A549 (cell line): ENCODE results near the gene ANKHD1.

ENCODE experiments used
- HOXA7 ChIP-seq: fragments of 250-450 bp; sonication (Bioruptor Pico); IDR thresholded peaks from 2 replicates; pipeline ENCODE4 v1.5.0; 2020; ENCODE audit warnings: mild to moderate bottlenecking, moderate library complexity
- JUN ChIP-seq, 2 experiments: fragments of >200 bp; sonication (Bioruptor Twin); formaldehyde crosslinking; IDR thresholded peaks; 2 replicates in 1 of 2; 3 replicates in 1 of 2; pipeline ENCODE4 v1.6.1; 2016 to 2017
- MAFK ChIP-seq: fragments of 450-650 bp; IDR thresholded peaks from 2 replicates; pipeline ENCODE4 v1.6.1; 2014; ENCODE audit not compliant: partially characterized antibody
- MAX ChIP-seq: IDR thresholded peaks from 2 replicates; pipeline ENCODE4 v1.6.1; 2012
- POLR2A ChIP-seq: IDR thresholded peaks from 2 replicates; pipeline ENCODE4 v1.6.1; 2012; ENCODE audit warnings: mild to moderate bottlenecking, low read length
- RNF2 ChIP-seq: fragments of 200-600 bp; sonication (generic); IDR thresholded peaks from 2 replicates; pipeline ENCODE4 v1.6.1; 2016; ENCODE audit warnings: low read depth, mild to moderate bottlenecking, antibody characterized with exemption, moderate library complexity, borderline replicate concordance
- SMC3 ChIP-seq: fragments of >200 bp; sonication (Bioruptor Twin); formaldehyde crosslinking; IDR thresholded peaks from 3 replicates; pipeline ENCODE4 v1.6.1; 2018; ENCODE audit warnings: inconsistent platforms
- TFCP2L1 ChIP-seq: fragments of 250-450 bp; sonication (Bioruptor Pico); IDR thresholded peaks from 2 replicates; pipeline ENCODE4 v1.5.0; 2021; ENCODE audit warnings: mild to moderate bottlenecking
- TF ChIP-seq, protein P1 (sequence below): fragments of >200 bp; sonication (Bioruptor Twin); formaldehyde crosslinking; IDR thresholded peaks from 3 replicates; pipeline ENCODE4 v1.5.1; 2016

DNA sequence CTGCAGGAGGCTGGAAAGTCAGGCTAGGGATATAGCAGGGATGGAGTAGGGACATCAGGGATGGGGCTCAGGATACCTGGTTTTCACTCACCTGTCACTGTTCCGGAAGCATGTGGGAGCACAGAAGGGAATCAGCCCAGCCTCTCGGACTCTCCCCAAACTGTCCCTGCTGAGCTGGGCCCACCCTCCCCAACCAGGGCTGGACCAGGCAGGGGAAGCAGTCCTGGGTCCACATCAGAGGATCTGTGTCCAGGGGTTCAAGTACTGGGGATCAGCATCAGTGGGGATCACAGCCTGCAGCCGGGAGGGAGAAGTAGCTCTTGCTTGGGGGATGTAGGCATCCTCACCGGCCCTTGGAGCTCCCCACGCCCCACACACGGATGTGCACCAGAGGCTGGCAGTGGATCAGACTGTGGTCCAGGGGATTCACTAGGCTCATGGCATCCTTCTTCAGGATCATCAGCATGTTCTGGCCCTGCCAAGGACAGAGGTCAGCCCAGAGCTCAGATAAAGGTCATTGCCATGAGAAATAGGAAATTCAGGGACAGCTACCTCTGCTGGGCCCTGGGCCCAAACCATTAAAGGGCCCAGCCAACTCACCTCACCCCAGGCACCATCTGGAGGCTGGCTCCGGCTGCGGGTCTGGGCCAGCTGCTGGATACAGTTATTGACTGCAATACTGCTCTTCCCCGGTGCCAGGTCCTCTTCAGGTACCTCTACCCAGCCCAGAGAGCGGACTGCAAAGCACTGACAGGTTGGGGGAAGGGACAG, 160.3 kb downstream of the ANKHD1 start:
- TF ChIP-seq, protein P1, sequence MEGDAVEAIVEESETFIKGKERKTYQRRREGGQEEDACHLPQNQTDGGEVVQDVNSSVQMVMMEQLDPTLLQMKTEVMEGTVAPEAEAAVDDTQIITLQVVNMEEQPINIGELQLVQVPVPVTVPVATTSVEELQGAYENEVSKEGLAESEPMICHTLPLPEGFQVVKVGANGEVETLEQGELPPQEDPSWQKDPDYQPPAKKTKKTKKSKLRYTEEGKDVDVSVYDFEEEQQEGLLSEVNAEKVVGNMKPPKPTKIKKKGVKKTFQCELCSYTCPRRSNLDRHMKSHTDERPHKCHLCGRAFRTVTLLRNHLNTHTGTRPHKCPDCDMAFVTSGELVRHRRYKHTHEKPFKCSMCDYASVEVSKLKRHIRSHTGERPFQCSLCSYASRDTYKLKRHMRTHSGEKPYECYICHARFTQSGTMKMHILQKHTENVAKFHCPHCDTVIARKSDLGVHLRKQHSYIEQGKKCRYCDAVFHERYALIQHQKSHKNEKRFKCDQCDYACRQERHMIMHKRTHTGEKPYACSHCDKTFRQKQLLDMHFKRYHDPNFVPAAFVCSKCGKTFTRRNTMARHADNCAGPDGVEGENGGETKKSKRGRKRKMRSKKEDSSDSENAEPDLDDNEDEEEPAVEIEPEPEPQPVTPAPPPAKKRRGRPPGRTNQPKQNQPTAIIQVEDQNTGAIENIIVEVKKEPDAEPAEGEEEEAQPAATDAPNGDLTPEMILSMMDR: no peak
- TF ChIP-seq POLR2A (no peak), JUN (IDR thresholded peaks at IDR 0.05) (no peak), SMC3 (no peak), HOXA7 (no peak), RNF2 (no peak), MAFK (no peak), TFCP2L1 (CRISPR knock-in tag) (no peak), MAX (no peak)
